Kidney (tissue), 14 donors: ENCODE measurements around the gene EPHA2. TPM values are rescaled to one million over a fixed set of nuclear protein-coding genes. Genes with fewer than 3 reads are reported as not detected.
A peak's percentile ranks its signal among the peaks of the same experiment; 100 is the strongest.

Experiments used
- DNase-seq, 5 donors: peaks; one replicate each; pipeline ENCODE4 v3.0.0-alpha.2; 2013 to 2020
- FAIRE-seq: peaks from 2 replicates; lab custom pipeline; 2012; peaks lifted over from hg19 to GRCh38; lab: Jason Lieb, UNC
- H3K27ac ChIP-seq, 2 donors: one replicate each; pipeline ENCODE4 v1.7.0; 2013; ENCODE audit warnings: low read depth in 2 of 2, low read length in 2 of 2, inconsistent platforms in 1 of 2
- H3K27me3 ChIP-seq: one replicate; pipeline ENCODE4 v1.7.1; 2013; ENCODE audit warnings: low read length, inconsistent platforms; ENCODE audit not compliant: control insufficient read depth, insufficient read depth
- H3K36me3 ChIP-seq, 3 donors: one replicate each; pipeline versions ENCODE4 v1.7.0 to v1.7.1; 2013; ENCODE audit warnings: low read length in 3 of 3, control low read depth in 1 of 3, inconsistent platforms in 1 of 3; ENCODE audit not compliant: insufficient read depth in 3 of 3, control insufficient read depth in 2 of 3
- H3K4me1 ChIP-seq, 3 donors: one replicate each; pipeline versions ENCODE4 v1.7.0 to v1.7.1; 2013; ENCODE audit warnings: low read length in 3 of 3, inconsistent platforms in 1 of 3, low read depth in 1 of 3; ENCODE audit not compliant: control insufficient read depth in 2 of 3, insufficient read depth in 2 of 3
- H3K4me3 ChIP-seq, 3 donors: one replicate each; pipeline versions ENCODE4 v1.7.0 to v1.8.1; 2013; ENCODE audit warnings: low read length in 3 of 3, control low read depth in 1 of 3, inconsistent platforms in 1 of 3
- H3K9ac ChIP-seq, 3 donors: one replicate each; pipeline versions ENCODE4 v1.7.0 to v1.7.1; 2013; ENCODE audit warnings: low read length in 3 of 3, control low read depth in 1 of 3, inconsistent platforms in 1 of 3
- H3K9me3 ChIP-seq, 3 donors: one replicate each; pipeline versions ENCODE4 v1.7.0 to v1.7.1; 2013; ENCODE audit warnings: low read length in 3 of 3, control low read depth in 1 of 3, inconsistent platforms in 1 of 3; ENCODE audit not compliant: control insufficient read depth in 2 of 3, insufficient read depth in 1 of 3
- intact Hi-C: fragments of 100-400 bp; cut with DNase I; formaldehyde crosslinking; loops from one replicate; pipeline ENCODE4 v1.11.1; 2022
- polyA plus RNA-seq: library from polyadenylated mRNA; stranded (reverse); fragments of 350-450 nt; fragmentation: Illumina TruSeq; extraction: RNeasy Lipid Tissue Mini Kit (QIAGEN cat#74804); gene quantifications from one replicate; pipeline ENCODE4 v1.2.3, GENCODE V29; 2014; ENCODE audit warnings: low read depth, low replicate concordance; ENCODE audit not compliant: insufficient read depth
- total RNA-seq: library from RNA; stranded (reverse); fragmentation: NEBNext Ultra II Directional; extraction: Animal tissue kit (Norgen Biotek cat#: 25700); gene quantifications from one replicate; pipeline ENCODE4 v1.2.1, GENCODE V29; 2021
- TF ChIP-seq, protein P1 (sequence below): IDR thresholded peaks from 3 replicates; pipeline ENCODE4 v1.5.1; 2012; ENCODE audit warnings: mild to moderate bottlenecking, moderate library complexity, borderline replicate concordance; ENCODE audit not compliant: insufficient read depth; ENCODE audit errors: extremely low read depth
- donor health status: control.
- donor health status: control.
- donor health status: control.
- donor health status: control.
- donor health status: control.
- donor health status: DM: yes; HTN: yes; CAD: no.
- donor health status: Normal renal cell carcinoma (clear cell type).

Gene EPHA2
- total and polyA plus RNA-seq, 2 donors from 2014 or later: 5.5 to 34.2 TPM

DNA sequence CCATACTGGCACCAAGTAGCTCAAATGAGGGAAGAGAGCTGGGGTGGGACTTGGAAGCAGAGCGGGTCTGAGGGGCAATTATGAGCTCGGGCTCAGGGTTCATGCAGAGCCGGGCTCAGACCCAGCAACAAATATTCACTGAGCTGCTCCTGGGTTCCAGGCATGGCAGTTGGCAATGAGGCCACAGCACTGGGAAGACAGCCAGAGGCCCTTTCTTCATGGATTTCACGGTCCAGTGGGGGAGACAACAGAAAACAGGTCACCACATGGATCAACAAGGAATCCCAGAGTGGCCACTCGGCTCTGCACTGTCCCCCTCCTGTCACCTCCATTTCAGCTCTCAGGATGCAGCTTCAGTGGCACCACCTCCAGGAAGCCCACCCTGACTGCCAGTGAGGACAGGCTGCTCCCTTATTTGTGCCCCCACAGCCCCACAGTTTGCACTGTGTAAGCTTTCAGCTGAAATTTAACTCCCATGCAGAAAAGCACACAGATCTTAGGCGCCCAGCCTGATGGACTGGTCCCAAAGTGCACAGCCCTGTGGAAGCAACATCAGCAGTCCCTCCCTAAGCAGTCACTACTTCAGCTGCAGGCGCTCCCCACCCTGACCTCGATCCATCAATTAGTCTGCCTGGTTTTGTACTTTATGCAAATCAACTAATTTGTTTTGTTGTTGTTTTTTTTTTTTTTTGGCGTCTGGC is 34.2 kb upstream of the EPHA2 start:
- TF ChIP-seq, protein P1, sequence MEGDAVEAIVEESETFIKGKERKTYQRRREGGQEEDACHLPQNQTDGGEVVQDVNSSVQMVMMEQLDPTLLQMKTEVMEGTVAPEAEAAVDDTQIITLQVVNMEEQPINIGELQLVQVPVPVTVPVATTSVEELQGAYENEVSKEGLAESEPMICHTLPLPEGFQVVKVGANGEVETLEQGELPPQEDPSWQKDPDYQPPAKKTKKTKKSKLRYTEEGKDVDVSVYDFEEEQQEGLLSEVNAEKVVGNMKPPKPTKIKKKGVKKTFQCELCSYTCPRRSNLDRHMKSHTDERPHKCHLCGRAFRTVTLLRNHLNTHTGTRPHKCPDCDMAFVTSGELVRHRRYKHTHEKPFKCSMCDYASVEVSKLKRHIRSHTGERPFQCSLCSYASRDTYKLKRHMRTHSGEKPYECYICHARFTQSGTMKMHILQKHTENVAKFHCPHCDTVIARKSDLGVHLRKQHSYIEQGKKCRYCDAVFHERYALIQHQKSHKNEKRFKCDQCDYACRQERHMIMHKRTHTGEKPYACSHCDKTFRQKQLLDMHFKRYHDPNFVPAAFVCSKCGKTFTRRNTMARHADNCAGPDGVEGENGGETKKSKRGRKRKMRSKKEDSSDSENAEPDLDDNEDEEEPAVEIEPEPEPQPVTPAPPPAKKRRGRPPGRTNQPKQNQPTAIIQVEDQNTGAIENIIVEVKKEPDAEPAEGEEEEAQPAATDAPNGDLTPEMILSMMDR: no peak
- H3K9ac ChIP-seq: no peak overlapping the region
- peak in 2 of 5 donors; percentile 47 to 68 for DNase-seq
- no peaks in the 10 kb centered on the region for H3K9me3 ChIP-seq
- H3K4me1 ChIP-seq: peaks cover 0 to 8% (median 0%) of the 10 kb centered on the region in 3 donors
- H3K27me3 ChIP-seq: no peaks in the 10 kb centered on the region
- H3K27ac ChIP-seq: no peak overlapping the region
- H3K4me3 ChIP-seq: no peak overlapping the region
- intact Hi-C loops: loop anchor here (5.0 kb wide), 1 partner anchor 113 kb away; no protein-coding TSS in a partner anchor
- FAIRE-seq: no peak
- H3K36me3 ChIP-seq: no peaks in the 10 kb centered on the region

- Histone ChIP-seq H3K27me3 (no peaks in the 10 kb centered on the region), H3K9ac (no peak overlapping the region), H3K4me3 (no peak overlapping the region), H3K36me3 (no peaks in the 10 kb centered on the region), H3K4me1 (peaks cover 0 to 8% (median 0%) of the 10 kb centered on the region in 3 donors), H3K9me3 (no peaks in the 10 kb centered on the region), H3K27ac (no peak overlapping the region)
- peak in 1 of 5 donors; percentile 46 for DNase-seq
- FAIRE-seq: no peak
- TF ChIP-seq, protein P1: no peak
- intact Hi-C loops: loop anchor here (5.0 kb wide), 1 partner anchor 112 kb away; no protein-coding TSS in a partner anchor
Observed at GRCh38 chr1:16189003-16189402, 33.1 kb upstream of the EPHA2 start.

DNA sequence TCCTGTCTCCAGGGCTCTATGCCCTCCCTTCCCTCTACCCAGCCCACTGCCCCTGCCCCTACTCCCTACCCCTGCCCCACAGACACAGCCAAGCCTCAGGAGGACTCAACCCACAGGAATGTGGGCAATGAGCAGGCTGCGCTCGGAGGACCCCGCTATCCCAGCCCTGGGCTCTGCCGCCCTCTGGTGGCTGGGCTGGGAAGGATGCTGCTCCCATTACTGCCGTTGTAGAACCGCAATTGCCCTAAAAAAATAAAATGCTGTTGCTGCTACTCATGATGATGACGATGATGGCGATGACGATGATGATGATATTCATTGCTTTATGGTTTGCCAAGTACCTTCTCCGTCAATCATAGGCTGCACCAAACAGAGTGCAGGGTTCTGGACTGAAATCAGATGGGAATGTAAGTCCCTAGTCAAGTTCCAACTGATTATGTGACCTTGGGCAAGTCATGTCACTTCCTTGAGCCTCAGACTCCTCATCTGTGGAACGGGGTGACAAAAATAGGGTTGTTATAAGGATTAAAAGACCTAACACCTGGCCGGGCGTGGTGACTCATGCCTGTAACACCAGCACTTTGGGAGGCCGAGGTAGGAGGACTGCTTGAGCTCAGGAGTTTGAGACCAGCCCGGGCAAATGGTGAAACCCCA is 32.0 kb upstream of the EPHA2 start:
- H3K9ac ChIP-seq: no peak overlapping the region
- intact Hi-C loops: loop anchor here (5.0 kb wide), 1 partner anchor 111 kb away; no protein-coding TSS in a partner anchor
- H3K9me3 ChIP-seq: no peaks in the 10 kb centered on the region
- DNase-seq (peak; percentile 75 to 88 (median 87)), FAIRE-seq (no peak)
- TF ChIP-seq, protein P1: peak; percentile 97
- H3K4me3 ChIP-seq: no peak overlapping the region
- H3K27me3 ChIP-seq: no peaks in the 10 kb centered on the region
- peaks cover 0 to 8% (median 0%) of the 10 kb centered on the region in 3 donors for H3K4me1 ChIP-seq
- no peaks in the 10 kb centered on the region for H3K36me3 ChIP-seq
- no peak overlapping the region for H3K27ac ChIP-seq
